GM10847 (cell line): ENCODE measurements around the gene FAM43A.
A peak's percentile ranks its signal among the peaks of the same experiment; 100 is the strongest.

Source experiments
- POLR2A ChIP-seq: IDR thresholded peaks from 2 replicates; pipeline ENCODE4 v1.6.1; 2011; ENCODE audit not compliant: insufficient read length; ENCODE audit errors: extremely low read depth

Gene FAM43A, protein sequence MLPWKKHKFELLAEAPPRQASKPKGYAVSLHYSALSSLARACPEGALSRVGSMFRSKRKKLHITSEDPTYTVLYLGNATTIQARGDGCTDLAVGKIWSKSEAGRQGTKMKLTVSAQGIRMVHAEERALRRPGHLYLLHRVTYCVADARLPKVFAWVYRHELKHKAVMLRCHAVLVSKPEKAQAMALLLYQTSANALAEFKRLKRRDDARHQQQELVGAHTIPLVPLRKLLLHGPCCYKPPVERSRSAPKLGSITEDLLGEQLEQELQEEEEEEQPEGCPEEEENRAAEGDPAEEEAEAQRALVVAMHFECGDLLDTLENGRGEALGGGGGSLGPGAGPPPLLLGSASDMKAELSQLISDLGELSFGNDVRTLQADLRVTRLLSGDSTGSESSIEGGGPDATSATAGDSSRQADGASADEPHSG

DNA sequence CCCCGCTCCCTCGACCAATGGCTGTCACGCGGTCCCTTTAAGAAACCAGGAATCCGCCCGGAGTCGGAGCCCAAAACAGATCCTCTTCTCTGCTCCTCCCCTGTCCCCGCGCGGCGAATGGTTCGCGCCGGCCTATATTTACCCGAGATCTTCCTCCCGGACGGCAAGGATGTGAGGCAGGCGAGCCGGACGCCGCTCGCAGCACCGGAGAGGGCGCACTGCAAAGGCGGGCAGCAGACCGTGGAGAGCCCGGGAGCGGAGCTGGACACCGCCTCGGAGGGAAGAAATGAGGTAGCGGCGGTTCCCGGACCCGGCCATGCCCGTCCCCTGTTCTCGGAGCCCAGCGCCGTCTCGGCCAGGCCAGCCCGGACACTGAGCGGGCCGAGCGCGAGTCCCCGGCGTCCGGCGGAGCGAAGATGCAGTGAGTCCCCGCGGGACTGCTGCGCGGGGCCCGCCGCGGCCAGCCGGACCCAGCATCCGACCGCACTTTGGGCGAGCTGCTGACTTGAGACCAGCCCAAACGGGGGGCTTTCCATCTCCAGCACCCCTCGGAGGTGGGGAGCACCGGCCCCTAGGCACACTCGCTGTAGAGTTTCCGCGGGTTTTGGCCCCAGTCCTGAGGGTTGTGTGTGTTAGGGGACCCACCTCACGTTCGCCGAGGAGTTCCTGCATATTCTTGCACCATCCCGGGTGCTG, at the start of gene FAM43A:
Gene FAM43A (plus strand): TSS at position 166 of the 696 bp plus-strand sequence. CDS start 944 bp downstream, outside the sequence.
- peak; percentile 100 for TF ChIP-seq POLR2A

DNA sequence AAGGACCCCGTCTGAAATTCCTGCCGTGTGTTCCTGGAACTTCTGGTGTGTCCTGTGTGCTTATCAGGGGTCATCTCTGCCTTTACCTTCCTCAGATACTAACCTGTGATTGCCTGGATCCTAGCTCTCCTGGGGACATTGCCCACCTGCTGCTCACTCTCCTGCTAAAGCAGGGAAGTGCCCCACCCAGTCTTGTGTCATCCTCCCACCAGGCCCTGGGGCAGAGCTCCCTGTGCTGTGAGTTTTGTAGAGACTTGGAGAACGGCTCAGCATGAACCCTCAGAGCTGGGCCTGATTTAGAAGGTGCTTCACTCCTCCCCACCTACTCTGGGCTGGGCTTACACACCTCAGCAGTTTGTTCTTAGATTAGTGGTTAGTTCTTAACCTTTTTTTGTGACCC, 48.6 kb upstream of the FAM43A start:
- no peak for TF ChIP-seq POLR2A

DNA sequence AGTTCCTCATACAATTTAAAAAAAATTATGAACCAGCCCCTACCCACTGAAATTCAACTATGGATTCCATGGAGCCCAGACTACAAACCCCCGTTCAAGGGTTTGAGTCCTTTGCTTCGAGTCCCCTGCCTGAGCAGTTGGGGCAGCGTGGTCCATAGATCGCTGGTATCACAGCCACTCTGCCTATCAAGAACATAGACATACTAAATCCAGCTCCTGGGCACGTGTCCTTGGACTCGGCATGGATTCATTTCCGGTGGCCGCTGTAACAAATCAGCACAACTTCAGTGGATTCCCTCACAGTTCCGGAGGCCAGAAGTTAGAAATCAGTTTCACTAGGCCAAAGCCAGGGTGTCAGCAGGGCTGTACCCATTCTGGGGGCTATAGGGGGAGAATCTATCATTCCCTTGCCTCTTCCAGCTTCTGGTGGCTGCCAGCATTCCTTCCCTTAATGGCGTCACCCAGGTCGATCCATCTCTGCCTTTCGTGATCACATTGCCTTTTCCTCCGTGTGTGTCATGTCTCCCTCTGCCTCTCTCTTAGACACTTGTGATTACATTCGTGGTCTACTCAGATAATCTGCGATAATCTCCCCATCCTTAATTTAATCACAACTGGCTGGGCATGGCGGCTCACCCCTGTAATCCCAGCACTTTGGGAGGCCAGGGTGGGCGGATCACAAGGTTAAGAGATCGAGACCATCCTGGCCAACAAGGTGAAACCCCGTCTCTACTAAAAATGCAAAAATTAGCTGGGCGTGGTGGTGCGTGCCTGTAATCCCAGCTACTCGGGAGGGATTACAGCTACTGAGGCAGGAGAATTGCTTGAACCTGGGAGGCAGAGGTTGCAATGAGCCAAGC, 47.9 kb upstream of the FAM43A start:
- no peak for TF ChIP-seq POLR2A

DNA sequence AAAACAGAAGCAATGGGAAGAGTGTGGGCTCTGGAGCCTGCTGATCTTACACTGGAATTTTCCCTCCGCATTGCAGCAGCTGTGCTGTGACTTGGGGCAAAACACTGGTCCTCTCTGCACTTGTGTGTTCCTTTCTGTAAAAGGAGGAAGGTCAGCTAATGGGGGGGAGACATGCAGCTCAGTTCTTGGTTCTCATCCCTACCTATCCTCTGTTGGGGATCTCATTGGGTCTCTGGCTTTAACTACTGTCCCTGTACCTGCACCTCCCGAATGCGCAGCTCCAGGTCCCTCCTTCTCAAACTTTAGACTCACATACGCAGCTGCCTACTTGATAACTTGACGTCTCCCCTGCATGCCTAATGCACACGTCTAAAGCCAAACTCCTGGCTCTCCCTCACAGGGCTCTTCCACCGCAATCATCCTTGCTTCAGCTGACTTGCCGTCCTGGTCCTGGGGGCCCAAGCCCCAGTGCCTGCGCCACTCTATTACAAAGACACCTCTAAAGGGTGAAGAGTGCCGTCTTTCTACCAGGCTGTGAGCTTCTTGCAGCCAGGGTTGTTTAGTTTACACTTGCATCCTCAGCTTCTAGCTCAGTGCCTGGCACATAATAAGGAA, 46.6 kb upstream of the FAM43A start:
- no peak for TF ChIP-seq POLR2A

DNA sequence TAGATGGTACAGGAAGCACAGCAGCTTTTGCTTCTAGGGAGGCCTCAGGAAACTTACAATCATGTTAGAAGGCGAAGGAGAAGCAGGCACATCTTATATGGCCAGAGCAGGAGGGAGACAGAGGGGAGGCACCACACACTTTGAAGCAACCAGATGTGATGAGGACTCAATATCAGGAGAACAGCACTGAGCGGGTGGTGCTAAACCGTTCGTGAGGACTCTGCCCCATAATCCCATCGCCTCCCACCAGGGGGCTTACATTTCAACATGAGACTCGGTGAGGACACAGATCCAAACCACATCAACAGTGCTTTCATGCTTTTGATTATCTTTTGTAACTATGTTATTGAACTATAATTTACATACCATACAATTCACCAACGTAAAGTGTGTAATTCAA, 44.9 kb upstream of the FAM43A start:
- TF ChIP-seq POLR2A = no peak

DNA sequence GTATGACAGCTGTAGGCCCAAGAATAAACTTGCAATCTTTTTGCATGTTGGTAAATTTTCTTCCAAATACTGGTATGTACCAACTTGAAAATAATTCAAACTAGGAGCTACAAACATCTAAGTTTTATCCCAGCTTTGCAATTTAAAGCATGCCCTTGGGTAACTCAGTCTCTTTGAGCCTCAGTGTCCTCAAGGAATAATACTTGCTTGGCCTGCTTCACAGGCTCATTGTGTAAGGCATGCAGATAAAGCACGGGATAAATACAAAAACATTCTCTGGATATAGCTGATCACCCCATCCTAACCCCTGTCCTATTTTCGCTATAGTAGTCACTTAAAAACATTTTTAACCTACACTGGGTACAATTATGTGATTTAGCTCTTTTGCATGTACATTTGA, 42.9 kb upstream of the FAM43A start:
- TF ChIP-seq POLR2A = no peak

DNA sequence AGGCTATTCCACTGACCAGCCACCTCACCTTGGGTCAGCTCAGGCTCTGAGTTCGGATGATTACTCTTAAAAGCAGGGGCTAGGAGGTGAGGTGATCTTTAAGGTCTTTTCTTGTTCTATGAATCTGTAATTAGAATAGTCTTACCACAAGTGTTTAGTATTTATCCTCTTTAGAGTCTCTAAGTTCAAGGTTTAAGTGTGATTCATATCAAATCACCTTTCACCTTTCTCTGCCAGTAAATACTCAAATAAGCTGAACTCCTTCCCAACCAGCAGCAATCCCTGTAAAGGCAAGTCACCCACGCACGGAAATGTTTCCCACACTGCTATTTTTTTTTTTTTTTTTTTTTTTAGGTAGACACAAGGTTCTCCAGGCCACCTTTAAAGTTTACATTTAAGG, 37.9 kb upstream of the FAM43A start:
- no peak for TF ChIP-seq POLR2A

DNA sequence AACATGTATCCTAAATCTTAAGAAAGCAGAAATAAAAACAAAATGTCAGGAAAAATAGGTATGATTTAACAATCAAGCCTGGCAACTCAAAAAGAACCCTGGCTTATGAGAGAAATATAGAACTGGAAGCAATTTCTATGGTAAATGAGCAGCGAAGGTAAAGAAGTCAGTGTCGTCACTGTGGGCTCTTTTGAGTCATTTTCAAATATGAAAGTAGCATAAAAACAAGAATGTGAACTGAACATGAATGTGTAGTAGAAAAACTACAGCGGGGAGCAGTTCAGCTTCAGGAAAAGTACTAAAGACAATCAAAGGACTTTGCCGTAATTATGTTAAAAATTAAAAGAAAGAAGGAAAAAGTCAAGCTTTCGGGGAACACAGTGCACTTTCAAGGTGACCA, 31.2 kb upstream of the FAM43A start:
- no peak for TF ChIP-seq POLR2A

DNA sequence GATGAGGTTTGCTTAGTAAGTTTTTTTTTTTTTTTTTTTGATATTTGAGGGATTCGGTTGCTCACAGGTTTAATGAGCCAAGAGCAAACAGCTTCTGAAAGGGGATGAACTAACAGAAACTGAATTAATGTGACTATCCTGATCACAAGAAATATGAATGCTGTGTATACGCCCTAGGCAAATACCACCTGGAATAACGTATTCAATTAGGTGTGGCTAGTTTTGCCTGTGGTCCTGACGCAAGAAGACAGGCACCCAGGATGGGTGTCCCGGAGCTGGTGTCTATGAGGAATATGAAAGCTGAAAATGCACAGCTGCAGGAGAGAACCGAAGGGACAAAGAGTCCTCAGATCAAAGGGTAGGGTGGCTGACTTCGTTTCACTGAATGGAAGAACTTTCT, 28.2 kb upstream of the FAM43A start:
- no peak for TF ChIP-seq POLR2A

DNA sequence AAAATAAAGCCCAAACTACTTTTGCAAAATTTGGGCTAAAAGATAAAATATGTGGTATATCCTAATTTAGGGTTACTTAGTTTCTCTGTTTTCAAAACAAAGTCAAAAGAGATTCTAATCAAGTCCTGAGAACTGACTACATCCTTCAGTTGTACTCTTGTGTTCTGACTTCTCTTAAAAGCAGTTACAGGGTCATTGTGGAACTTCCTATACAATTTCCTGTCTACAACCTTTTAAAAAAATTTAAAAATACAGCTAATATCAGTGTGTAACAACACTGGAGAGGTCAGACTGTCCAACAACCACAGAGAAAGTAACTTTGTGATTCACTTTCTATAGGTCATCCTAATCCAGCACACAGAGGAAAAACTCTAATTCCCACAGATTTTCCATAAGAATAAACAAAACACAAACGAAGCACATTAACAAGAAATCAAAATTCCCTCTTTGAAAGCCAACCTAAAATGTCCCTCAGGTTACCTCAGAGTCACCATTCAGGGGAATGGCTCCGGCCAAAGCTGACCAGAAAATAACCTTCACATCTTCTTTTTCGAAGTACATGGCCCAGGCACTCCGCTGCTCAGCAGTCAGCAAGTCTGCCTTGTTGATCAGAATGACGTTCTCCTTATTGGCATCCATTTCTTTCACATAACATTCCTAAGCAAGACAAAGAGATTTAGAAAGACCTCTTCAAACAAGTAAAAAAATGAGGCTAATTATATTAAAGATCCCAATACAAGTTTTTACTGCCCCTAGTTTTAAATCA, 27.0 kb upstream of the FAM43A start:
- no peak for TF ChIP-seq POLR2A

DNA sequence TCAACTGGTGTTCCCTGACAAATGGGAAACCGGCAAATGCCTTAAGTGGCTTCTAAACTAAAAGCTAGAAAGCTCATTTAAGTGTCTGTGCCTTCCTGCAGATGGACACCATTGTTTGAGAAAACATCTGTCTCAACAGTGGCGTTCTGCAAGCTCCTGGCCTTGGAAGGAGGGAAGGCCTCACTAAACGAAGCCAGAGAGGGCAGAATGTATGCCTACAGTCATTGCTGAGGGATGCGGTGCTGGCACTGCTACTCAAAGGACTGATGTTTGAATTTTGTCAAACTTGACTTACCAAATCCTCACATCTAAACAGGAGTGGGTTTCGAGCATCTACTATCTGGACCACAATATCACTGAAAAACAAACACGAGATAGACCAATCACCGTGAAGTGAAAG, 25.9 kb upstream of the FAM43A start:
- TF ChIP-seq POLR2A = no peak

DNA sequence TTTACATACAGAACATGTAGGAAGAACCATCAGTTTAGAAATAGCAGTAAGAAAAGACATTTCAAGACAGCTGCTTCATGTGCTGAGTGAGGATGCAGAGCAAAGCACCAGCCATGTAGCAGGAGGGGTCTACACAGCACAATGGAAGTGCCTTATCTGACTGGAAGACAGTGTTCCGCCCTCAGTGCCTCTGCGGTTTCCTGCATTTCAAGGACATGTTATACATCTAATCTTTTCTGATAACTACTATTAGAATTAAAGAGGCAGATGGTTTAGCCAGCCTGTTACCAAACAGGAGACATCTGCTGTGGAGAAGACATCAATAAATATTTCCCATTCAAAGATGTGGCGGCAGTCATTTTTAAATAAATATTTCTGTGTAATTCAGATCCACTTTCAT, 24.3 kb upstream of the FAM43A start:
- no peak for TF ChIP-seq POLR2A

DNA sequence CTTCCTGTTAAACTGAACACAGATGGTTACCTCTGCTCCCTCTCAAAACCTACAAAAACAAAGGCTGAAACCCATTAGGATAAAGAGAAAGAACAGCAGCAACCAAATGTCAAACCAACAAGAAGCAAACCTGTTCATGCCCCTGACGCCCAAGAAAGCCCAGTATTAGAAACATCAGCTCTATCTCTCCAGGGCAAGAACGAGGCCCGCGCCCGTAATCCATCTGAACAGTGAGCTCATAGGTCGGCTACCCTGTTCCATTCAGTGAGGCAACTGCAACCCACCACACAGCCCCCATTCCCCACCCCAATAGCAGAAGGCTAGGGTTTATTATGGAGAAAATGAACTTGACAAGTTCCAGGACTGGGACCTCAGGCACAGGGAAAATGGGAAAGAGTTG, 23.7 kb upstream of the FAM43A start:
- no peak for TF ChIP-seq POLR2A

DNA sequence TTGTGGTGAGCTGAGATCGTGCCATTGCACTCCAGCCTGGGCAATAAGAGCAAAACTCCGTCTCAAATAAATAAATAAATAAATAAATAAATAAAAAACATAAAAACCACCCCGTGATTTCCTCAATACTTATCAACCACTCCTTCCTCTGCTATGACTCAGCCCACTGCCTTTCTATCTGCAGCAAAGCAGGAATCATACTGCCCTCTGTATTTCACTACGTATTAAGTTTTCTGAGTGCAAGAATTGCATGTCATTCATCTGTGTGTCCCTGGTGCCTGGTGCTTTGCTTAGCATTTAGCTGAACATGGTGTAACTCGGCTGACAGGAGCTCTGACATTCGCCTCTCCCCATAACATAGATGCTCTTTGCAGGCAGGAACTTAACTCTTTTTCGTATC, 20.8 kb upstream of the FAM43A start:
- no peak for TF ChIP-seq POLR2A
